ENCODE data around the gene MMS22L.

- peak; percentile 11 for TF ChIP-seq CTCF (IDR thresholded peaks at IDR 0.05; ENCODE audit: insufficient read depth, low read length, poor library complexity, severe bottlenecking)
- no peak for TF ChIP-seq EZH2phosphoT487 (conservative IDR thresholded peaks at IDR 0.05; ENCODE audit: low read length)
These were observed 67.8 kb downstream of the MMS22L start for GRCh38 chr6:97215157-97215769.

Measured in SU-DHL-6 (cell line).